Measurements from ENCODE around the gene OGA. TPM values are rescaled to one million over a fixed set of nuclear protein-coding genes. Genes with fewer than 3 reads are reported as not detected.

OGA gene
- total and polyA plus RNA-seq, 2 experiments from 2014 or later = 46.1 to 76.8 TPM

DNA sequence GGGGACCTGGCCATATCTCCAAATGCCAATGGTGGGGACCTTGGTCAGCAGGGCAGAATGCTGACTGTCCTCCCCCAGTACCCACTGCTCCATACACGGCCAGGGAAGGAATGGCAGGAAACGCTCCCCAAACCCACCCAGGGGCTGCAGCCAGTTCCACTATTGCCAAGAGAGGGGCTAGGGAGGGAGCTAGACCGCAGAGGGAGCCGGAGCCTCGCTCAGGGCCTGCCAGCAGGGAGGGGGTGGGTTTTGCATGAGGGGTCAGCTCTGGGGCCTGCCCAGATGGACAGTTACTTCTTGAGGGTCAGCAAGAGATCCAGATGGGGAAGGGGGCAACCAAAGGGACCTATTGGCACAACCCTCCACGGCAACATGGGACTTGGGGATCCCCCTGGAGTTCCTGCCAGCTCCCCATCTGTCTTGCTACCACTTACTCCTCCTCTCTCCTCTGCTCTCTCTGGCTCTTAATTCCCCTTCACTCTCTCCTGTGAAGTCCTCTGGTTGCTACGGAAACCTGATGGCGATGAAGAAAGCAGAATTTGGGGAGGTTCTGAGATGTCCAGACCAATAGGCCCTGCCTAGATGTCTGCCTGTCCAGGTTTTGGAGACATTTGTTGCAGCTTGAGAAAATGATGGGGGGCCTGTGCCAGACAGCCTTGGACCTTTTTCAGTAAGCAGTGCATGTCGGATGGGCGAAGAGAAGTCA is 55.0 kb downstream of the OGA start:
- H3K9me2 ChIP-seq (replicated peaks; ENCODE audit: insufficient read depth) = no peaks in the 10 kb centered on the region
- no peak overlapping the region for H3K27ac ChIP-seq
- WGBS (ENCODE audit: low lambda C conversion rate, missing lambda C conversion rate) = 95% methylated on average over 10 of the region's 10 CpGs
- H3K4me2 ChIP-seq = no peak overlapping the region
- no peaks in the 10 kb centered on the region for H3K36me3 ChIP-seq (replicated peaks; ENCODE audit: insufficient read depth, low read depth)
- no peak overlapping the region for H2AFZ ChIP-seq
- no peaks in the 10 kb centered on the region for H3K79me2 ChIP-seq
- TF ChIP-seq EZH2 (IDR thresholded peaks at IDR 0.05; ENCODE audit: borderline replicate concordance) (no peak), CTCF (IDR thresholded peaks at IDR 0.05; ENCODE audit: poor library complexity) (no peak), EZH2phosphoT487 (IDR thresholded peaks at IDR 0.05; ENCODE audit: low read depth, severe bottlenecking, unreplicated experiment) (no peak)
- no peaks in the 10 kb centered on the region for H3K9me3 ChIP-seq (ENCODE audit: low read depth)
- H3K27me3 ChIP-seq = peaks cover 32% of the 10 kb centered on the region
- H3K4me1 ChIP-seq (ENCODE audit: insufficient read depth) = no peaks in the 10 kb centered on the region
- H4K20me1 ChIP-seq (ENCODE audit: insufficient read depth, poor library complexity, severe bottlenecking) = no peaks in the 10 kb centered on the region
- no peak overlapping the region for H3K4me3 ChIP-seq
- DNase-seq (ENCODE audit: low spot score) = no peak

- no peak overlapping the region for H3K4me2 ChIP-seq
- no peaks in the 10 kb centered on the region for H3K4me1 ChIP-seq (ENCODE audit: insufficient read depth)
- no peaks in the 10 kb centered on the region for H3K9me2 ChIP-seq (replicated peaks; ENCODE audit: insufficient read depth)
- H3K36me3 ChIP-seq (replicated peaks; ENCODE audit: insufficient read depth, low read depth) = no peaks in the 10 kb centered on the region
- no peak for DNase-seq (ENCODE audit: low spot score)
- no peaks in the 10 kb centered on the region for H3K79me2 ChIP-seq
- WGBS (ENCODE audit: low lambda C conversion rate, missing lambda C conversion rate) = 96% methylated on average over 5 of the region's 5 CpGs
- no peaks in the 10 kb centered on the region for H3K9me3 ChIP-seq (ENCODE audit: low read depth)
- H3K27me3 ChIP-seq = peaks cover 27% of the 10 kb centered on the region
- TF ChIP-seq CTCF (IDR thresholded peaks at IDR 0.05; ENCODE audit: poor library complexity) = no peak
- TF ChIP-seq EZH2 (IDR thresholded peaks at IDR 0.05; ENCODE audit: borderline replicate concordance) = no peak
- TF ChIP-seq EZH2phosphoT487 (IDR thresholded peaks at IDR 0.05; ENCODE audit: low read depth, severe bottlenecking, unreplicated experiment) = no peak
- H3K27ac ChIP-seq = no peak overlapping the region
- H4K20me1 ChIP-seq (ENCODE audit: insufficient read depth, poor library complexity, severe bottlenecking) = no peaks in the 10 kb centered on the region
- no peak overlapping the region for H3K4me3 ChIP-seq
- no peak overlapping the region for H2AFZ ChIP-seq
Observed at GRCh38 chr10:101762736-101763135, 55.5 kb downstream of the OGA start.

- no peak overlapping the region for H2AFZ ChIP-seq
- H3K27ac ChIP-seq = no peak overlapping the region
- H3K36me3 ChIP-seq (replicated peaks; ENCODE audit: insufficient read depth, low read depth) = no peaks in the 10 kb centered on the region
- no peak overlapping the region for H3K4me3 ChIP-seq
- WGBS (ENCODE audit: low lambda C conversion rate, missing lambda C conversion rate) = 83% methylated on average over 9 of the region's 9 CpGs
- H3K9me2 ChIP-seq (replicated peaks; ENCODE audit: insufficient read depth) = no peaks in the 10 kb centered on the region
- no peak for TF ChIP-seq EZH2phosphoT487 (IDR thresholded peaks at IDR 0.05; ENCODE audit: low read depth, severe bottlenecking, unreplicated experiment)
- no peak for TF ChIP-seq EZH2 (IDR thresholded peaks at IDR 0.05; ENCODE audit: borderline replicate concordance)
- no peak for TF ChIP-seq CTCF (IDR thresholded peaks at IDR 0.05; ENCODE audit: poor library complexity)
- no peak overlapping the region for H3K4me2 ChIP-seq
- H3K4me1 ChIP-seq (ENCODE audit: insufficient read depth) = no peaks in the 10 kb centered on the region
- H3K27me3 ChIP-seq = peaks cover 16% of the 10 kb centered on the region
- H4K20me1 ChIP-seq (ENCODE audit: insufficient read depth, poor library complexity, severe bottlenecking) = no peaks in the 10 kb centered on the region
- H3K9me3 ChIP-seq (ENCODE audit: low read depth) = no peaks in the 10 kb centered on the region
- DNase-seq (ENCODE audit: low spot score) = no peak
- no peaks in the 10 kb centered on the region for H3K79me2 ChIP-seq
Observed at GRCh38 chr10:101761226-101761625, 57.0 kb downstream of the OGA start.
